Stimulated activated naive CD4-positive, alpha-beta T cell (primary cell): ENCODE measurements around the gene TMEM106B.
"Not testable (repeated sequence)": the region's sequence is repeated elsewhere in the genome, so short reads cannot be mapped to it uniquely, and the experiment has no call there.

Experiments used
- DNase-seq, 6 experiments: peaks; one replicate each; lab custom pipeline; 2025; lab: John Stamatoyannopoulos, UW

Gene TMEM106B

GRCh38 chr7:12211054-12211710 is at the start of gene TMEM106B:
Gene TMEM106B, plus strand, starts transcription at chr7:12211294. Its CDS starts 3,517 bp downstream, at chr7:12214811.
- peak; percentile 87 to 98 (median 96) for DNase-seq

- no peak for DNase-seq
These were observed 48.5 kb upstream of the TMEM106B start for GRCh38 chr7:12162415-12163113.

GRCh38 chr7:12168065-12168464 is 43.0 kb upstream of the TMEM106B start:
- not testable (repeated sequence) for DNase-seq

- peak in 5 of 6 experiments; percentile 1 to 61 (median 28) for DNase-seq
These were observed 40.9 kb upstream of the TMEM106B start for GRCh38 chr7:12169981-12170820.

- DNase-seq: no peak
These were observed 37.4 kb upstream of the TMEM106B start for GRCh38 chr7:12173671-12174070.

- DNase-seq: no peak
These were observed 36.2 kb upstream of the TMEM106B start for GRCh38 chr7:12174931-12175330.

- DNase-seq: no peak
These were observed 32.8 kb upstream of the TMEM106B start for GRCh38 chr7:12178317-12178716.

- DNase-seq: no peak
These were observed 16.7 kb upstream of the TMEM106B start for GRCh38 chr7:12194426-12194825.

GRCh38 chr7:12196386-12196785 is 14.7 kb upstream of the TMEM106B start:
- DNase-seq: no peak

GRCh38 chr7:12199363-12199762 is 11.7 kb upstream of the TMEM106B start:
- DNase-seq: no peak

- no peak for DNase-seq
These were observed 4.0 kb upstream of the TMEM106B start for GRCh38 chr7:12207046-12207445.

GRCh38 chr7:12209221-12209620 is 1.9 kb upstream of the TMEM106B start:
- DNase-seq: no peak

GRCh38 chr7:12210179-12211053 is 678 bp upstream of the TMEM106B start:
- peak in 1 of 6 experiments; percentile 63 for DNase-seq

GRCh38 chr7:12211711-12212485 is 804 bp downstream of the TMEM106B start:
- no peak for DNase-seq

GRCh38 chr7:12217311-12217710 is 6.2 kb downstream of the TMEM106B start:
- no peak for DNase-seq

- no peak for DNase-seq
These were observed 9.4 kb downstream of the TMEM106B start for GRCh38 chr7:12220389-12221046.

GRCh38 chr7:12221414-12221813 is 10.3 kb downstream of the TMEM106B start:
- no peak for DNase-seq

GRCh38 chr7:12222889-12223579 is 11.9 kb downstream of the TMEM106B start:
- DNase-seq: peak in 3 of 6 experiments; percentile 55 to 65 (median 56)

- not testable (repeated sequence) for DNase-seq
These were observed 13.9 kb downstream of the TMEM106B start for GRCh38 chr7:12225017-12225416.

GRCh38 chr7:12226756-12227155 is 15.7 kb downstream of the TMEM106B start:
- DNase-seq: no peak
